ENCODE results near the gene OLIG3. TPM values are rescaled to one million over a fixed set of nuclear protein-coding genes. Genes with fewer than 3 reads are reported as not detected.

The OLIG3 gene
- total RNA-seq, 1 donor from 2014 or later: not detected

DNA sequence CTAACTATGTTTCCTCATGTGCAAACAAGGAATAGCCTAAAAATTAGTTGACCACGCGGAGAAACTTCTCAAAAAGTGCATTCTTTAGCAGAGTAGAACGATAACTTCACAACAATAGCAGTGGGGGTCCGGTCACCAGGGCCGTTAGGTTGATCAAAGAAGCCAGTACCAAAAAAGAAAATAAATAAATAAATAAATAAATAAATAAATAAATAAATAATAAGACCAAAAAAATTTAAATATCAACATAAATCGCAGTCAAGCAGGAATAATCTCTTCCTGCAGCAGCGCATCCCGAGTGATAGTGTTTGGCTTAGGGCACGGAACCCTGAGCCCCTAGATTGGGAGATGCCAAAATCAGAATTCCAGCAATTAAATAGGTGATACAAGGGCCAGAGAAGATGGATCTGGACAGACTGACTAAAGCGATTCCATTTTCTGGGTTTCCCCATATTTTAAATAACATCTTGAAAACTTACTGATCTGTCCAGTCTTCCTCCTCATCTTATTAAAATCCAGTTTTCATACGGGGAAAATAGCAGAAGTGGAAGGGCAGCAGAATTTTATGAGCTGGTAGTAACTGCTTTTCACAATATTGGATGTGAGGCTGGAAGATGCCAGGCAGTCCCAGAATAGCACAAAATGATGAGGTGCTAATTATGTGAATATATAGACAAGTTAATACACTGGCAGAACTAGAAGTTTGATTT lies 4.4 kb upstream of the OLIG3 start:
- H3F3A ChIP-seq (ENCODE audit: low read depth): peaks cover 43% of the 10 kb centered on the region
- H3K9me3 ChIP-seq (ENCODE audit: low read depth): no peaks in the 10 kb centered on the region
- H3K79me2 ChIP-seq (ENCODE audit: low read depth): no peaks in the 10 kb centered on the region
- peak overlapping the region; percentile 27 for H3K4me3 ChIP-seq
- H3K27ac Mint-ChIP-seq: no peak overlapping the region
- no peaks in the 10 kb centered on the region for H3K9me3 Mint-ChIP-seq
- H2AFZ ChIP-seq (replicated peaks): no peak overlapping the region
- TF ChIP-seq EZH2 (IDR thresholded peaks at IDR 0.05): no peak
- TF ChIP-seq, protein P1, sequence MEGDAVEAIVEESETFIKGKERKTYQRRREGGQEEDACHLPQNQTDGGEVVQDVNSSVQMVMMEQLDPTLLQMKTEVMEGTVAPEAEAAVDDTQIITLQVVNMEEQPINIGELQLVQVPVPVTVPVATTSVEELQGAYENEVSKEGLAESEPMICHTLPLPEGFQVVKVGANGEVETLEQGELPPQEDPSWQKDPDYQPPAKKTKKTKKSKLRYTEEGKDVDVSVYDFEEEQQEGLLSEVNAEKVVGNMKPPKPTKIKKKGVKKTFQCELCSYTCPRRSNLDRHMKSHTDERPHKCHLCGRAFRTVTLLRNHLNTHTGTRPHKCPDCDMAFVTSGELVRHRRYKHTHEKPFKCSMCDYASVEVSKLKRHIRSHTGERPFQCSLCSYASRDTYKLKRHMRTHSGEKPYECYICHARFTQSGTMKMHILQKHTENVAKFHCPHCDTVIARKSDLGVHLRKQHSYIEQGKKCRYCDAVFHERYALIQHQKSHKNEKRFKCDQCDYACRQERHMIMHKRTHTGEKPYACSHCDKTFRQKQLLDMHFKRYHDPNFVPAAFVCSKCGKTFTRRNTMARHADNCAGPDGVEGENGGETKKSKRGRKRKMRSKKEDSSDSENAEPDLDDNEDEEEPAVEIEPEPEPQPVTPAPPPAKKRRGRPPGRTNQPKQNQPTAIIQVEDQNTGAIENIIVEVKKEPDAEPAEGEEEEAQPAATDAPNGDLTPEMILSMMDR (IDR thresholded peaks at IDR 0.05): no peak
- no peak for TF ChIP-seq EZH2phosphoT487 (IDR thresholded peaks at IDR 0.05)
- no peaks in the 10 kb centered on the region for H3K36me3 ChIP-seq
- H3K27ac ChIP-seq: no peak overlapping the region
- H3K4me3 Mint-ChIP-seq: peak overlapping the region; percentile 84
- peak overlapping the region; percentile 64 for H3K4me2 ChIP-seq
- H3K9ac ChIP-seq: no peak overlapping the region
- H3K4me1 ChIP-seq: peaks cover 31% of the 10 kb centered on the region
- peaks cover 100% of the 10 kb centered on the region for H3K27me3 ChIP-seq
- H4K20me1 ChIP-seq (ENCODE audit: low read depth): peaks cover 59% of the 10 kb centered on the region
- H3K27me3 Mint-ChIP-seq (ENCODE audit: insufficient read depth, low read depth): peaks cover 76% of the 10 kb centered on the region
- no peak for DNase-seq (ENCODE audit: low spot score)
- H3K4me1 Mint-ChIP-seq: peaks cover 35% of the 10 kb centered on the region
- H3K36me3 Mint-ChIP-seq: no peaks in the 10 kb centered on the region

DNA sequence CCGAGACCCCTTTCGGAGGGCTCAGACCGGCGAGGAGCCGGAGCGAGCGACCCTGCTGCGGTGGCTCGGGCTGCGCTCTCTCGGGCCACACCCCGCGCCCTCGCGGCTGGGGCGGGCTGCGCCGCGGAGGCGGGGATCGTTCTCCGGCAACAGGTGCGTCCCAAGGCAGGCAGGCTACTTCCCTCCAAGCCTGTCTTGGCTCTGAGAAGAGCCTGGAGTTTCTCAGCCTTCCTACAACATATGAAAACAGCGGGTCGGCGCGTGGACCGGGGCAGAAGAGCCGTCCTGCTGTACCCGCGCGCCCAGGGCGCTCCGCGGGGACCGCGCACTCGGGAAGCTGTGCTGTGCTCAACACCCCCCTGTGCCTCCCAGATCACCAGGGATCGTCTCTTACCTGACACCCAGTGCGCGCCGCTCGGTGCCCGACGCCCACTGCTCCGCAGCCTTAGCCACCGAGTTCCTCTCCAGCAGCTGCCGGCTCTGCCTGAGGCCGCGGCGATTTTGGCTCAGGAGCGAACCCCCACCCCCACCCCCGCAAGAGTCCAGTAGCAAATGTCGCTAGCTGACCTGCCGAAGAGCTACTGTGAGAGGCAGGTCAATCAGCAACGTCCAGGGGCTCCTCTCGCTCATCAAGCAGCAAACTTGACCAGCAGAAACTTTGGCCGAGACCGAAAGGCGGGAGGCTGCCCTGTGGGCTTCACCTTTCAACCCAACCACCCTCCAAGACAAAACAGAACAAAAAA lies 3.7 kb upstream of the OLIG3 start:
- peaks cover 36% of the 10 kb centered on the region for H3K4me1 Mint-ChIP-seq

DNA sequence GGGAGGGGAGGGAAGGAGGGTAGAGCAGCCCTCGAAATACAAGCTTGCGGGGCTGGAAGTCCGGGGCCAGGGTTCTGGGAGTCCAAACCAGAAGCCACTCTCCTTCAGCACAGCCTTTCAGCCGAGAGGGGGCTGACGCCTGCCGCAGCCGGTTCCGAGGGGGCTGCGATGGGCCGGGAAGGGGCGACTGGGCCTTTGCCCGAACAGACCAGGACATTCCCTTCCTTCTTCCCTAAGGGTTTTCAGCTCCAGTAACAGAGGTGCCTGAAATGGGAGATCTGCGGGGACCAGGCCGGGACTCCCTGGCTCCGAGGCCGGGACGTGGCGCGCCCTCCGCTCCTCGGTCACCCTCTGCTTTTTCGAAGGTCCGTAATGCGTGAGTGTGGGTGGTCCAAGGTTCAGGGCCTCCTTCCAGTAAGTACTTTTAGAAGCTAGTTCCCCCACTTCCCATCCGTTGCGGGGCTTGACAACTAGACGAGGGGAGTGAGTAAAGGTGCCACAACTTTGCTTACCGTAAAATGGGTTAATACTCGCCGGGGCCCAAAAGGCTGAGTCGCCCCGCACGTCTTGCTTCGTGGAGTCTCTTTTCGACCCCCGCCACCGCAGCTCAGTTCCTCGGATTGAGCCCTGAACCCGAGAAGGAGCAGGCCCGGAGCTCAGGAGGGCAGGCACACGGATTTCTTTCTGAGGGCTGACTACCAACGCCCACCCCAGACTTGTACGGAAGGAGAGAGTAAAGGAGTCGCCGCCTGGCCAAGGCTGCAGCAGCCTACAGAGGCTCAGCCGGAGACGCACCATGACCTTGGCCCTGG lies 2.9 kb upstream of the OLIG3 start:
- DNase-seq (ENCODE audit: low spot score): peak; percentile 48
- Histone ChIP-seq H3K79me2 (ENCODE audit: low read depth) (no peaks in the 10 kb centered on the region), H3K9me3 (ENCODE audit: low read depth) (no peaks in the 10 kb centered on the region), H3K4me1 (peaks cover 38% of the 10 kb centered on the region), H3K4me3 (peak overlapping the region; percentile 27), H3K27ac (no peak overlapping the region), H4K20me1 (ENCODE audit: low read depth) (peaks cover 74% of the 10 kb centered on the region), H3K36me3 (no peaks in the 10 kb centered on the region), H3K27me3 (peaks cover 100% of the 10 kb centered on the region), H3K9ac (no peak overlapping the region), H2AFZ (replicated peaks) (no peak overlapping the region), H3F3A (ENCODE audit: low read depth) (peaks cover 45% of the 10 kb centered on the region), H3K4me2 (peak overlapping the region; percentile 64)
- H3K9me3 Mint-ChIP-seq: no peaks in the 10 kb centered on the region
- no peak overlapping the region for H3K27ac Mint-ChIP-seq
- no peaks in the 10 kb centered on the region for H3K36me3 Mint-ChIP-seq
- H3K27me3 Mint-ChIP-seq (ENCODE audit: insufficient read depth, low read depth): peaks cover 82% of the 10 kb centered on the region
- TF ChIP-seq EZH2phosphoT487 (IDR thresholded peaks at IDR 0.05) (peak; percentile 80), EZH2 (IDR thresholded peaks at IDR 0.05) (no peak)
- TF ChIP-seq, protein P1 (IDR thresholded peaks at IDR 0.05): no peak
- peak overlapping the region; percentile 84 for H3K4me3 Mint-ChIP-seq
- H3K4me1 Mint-ChIP-seq: peaks cover 44% of the 10 kb centered on the region

More for the DNA sequence above, 3.7 kb upstream of the OLIG3 start:
- no peak overlapping the region for H3K9ac ChIP-seq
- peaks cover 78% of the 10 kb centered on the region for H3K27me3 Mint-ChIP-seq (ENCODE audit: insufficient read depth, low read depth)
- no peak overlapping the region for H3K27ac ChIP-seq
- peaks cover 100% of the 10 kb centered on the region for H3K27me3 ChIP-seq
- peaks cover 66% of the 10 kb centered on the region for H4K20me1 ChIP-seq (ENCODE audit: low read depth)
- peak; percentile 58 for DNase-seq (ENCODE audit: low spot score)
- no peaks in the 10 kb centered on the region for H3K36me3 Mint-ChIP-seq
- peaks cover 38% of the 10 kb centered on the region for H3K4me1 ChIP-seq
- peak overlapping the region; percentile 27 for H3K4me3 ChIP-seq
- peaks cover 45% of the 10 kb centered on the region for H3F3A ChIP-seq (ENCODE audit: low read depth)
- H3K4me2 ChIP-seq: peak overlapping the region; percentile 64
- no peak overlapping the region for H3K27ac Mint-ChIP-seq
- no peaks in the 10 kb centered on the region for H3K9me3 Mint-ChIP-seq
- peak overlapping the region; percentile 84 for H3K4me3 Mint-ChIP-seq
- H3K9me3 ChIP-seq (ENCODE audit: low read depth): no peaks in the 10 kb centered on the region
- no peaks in the 10 kb centered on the region for H3K36me3 ChIP-seq
- TF ChIP-seq, protein P1 (IDR thresholded peaks at IDR 0.05): no peak
- peak; percentile 96 for TF ChIP-seq EZH2 (IDR thresholded peaks at IDR 0.05)
- peak; percentile 98 for TF ChIP-seq EZH2phosphoT487 (IDR thresholded peaks at IDR 0.05)
- H3K79me2 ChIP-seq (ENCODE audit: low read depth): no peaks in the 10 kb centered on the region
- H2AFZ ChIP-seq (replicated peaks): no peak overlapping the region

Measured in neural progenitor cell (in vitro differentiated cells).